Breast epithelium (tissue), 3 donors: Measurements from ENCODE around the gene ACTL10.

Source experiments
- CTCF ChIP-seq, 3 donors: fragments of 450-650 bp; IDR thresholded peaks; one replicate each; pipeline ENCODE4 v1.5.1; 2016 to 2017; ENCODE audit warnings: antibody characterized with exemption in 3 of 3, mild to moderate bottlenecking in 3 of 3, moderate library complexity in 3 of 3
- POLR2A ChIP-seq: fragments of 450-650 bp; IDR thresholded peaks from one replicate; pipeline ENCODE4 v1.6.1; 2016; ENCODE audit warnings: antibody characterized with exemption, mild to moderate bottlenecking, moderate library complexity
- POLR2AphosphoS5 ChIP-seq, 3 donors: sonication (generic); formaldehyde crosslinking; IDR thresholded peaks; one replicate each; pipeline ENCODE4 v1.6.1; 2017; ENCODE audit warnings: antibody characterized with exemption in 3 of 3

DNA sequence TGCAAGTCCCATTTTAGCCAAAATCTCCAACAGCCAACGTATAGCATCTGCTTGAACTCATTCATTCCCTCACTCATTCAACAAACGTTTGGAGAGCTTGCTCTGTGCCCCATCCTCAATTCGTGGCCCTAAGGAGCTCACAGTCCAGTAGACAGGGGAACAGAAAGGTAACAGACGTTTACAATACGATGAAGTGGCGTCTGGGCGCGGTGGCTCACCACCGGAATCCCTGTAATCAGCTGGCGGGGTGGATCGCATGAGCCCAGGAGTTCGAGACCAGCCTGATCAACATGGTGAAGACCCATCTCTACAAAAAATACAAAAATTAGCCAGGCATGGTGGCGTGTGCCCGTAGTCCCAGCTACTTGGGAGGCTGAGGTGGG is 20.2 kb downstream of the ACTL10 start:
- TF ChIP-seq CTCF (IDR thresholded peaks at IDR 0.05) = no peak
- no peak for TF ChIP-seq POLR2A
- TF ChIP-seq POLR2AphosphoS5 (IDR thresholded peaks at IDR 0.05) = no peak
